K562 (cell line): Measurements from ENCODE around the gene RBBP7. TPM values are rescaled to one million over a fixed set of nuclear protein-coding genes. Genes with fewer than 3 reads are reported as not detected.

ENCODE experiments used
- ATAC-seq: fragments of 200-7000 bp; cut with Tn5 transposase; 3 replicates; pipeline ENCODE4 v1.9.1; 2020; ENCODE audit warnings: moderate library complexity
- BruUV-seq: library from RNA; stranded (reverse); fragments of 400-500 nt; replicated peaks from 2 replicates; lab custom pipeline; 2021; lab: Mats Ljungman, UMichigan
- CTCF ChIA-PET: fragments of 300-600 bp; formaldehyde crosslinking; extraction: SDS; loops from one replicate; lab custom pipeline; 2021; ENCODE audit warnings: low intra/inter-chr PET ratio; lab: Yijun Ruan, JAX
- POLR2A ChIA-PET: fragments of 300-600, 350-650 bp; sonication (Branson Sonifier 250); formaldehyde crosslinking; extraction: SDS; loops from one replicate; lab custom pipeline; 2021; ENCODE audit warnings: antibody characterized with exemption, inconsistent platforms; lab: Yijun Ruan, JAX
- DNase-seq, 4 experiments: peaks; one replicate each; pipeline versions ENCODE4 v3.0.0 to v3.0.0-alpha.2; 2011 to 2018; ENCODE audit warnings: low spot score in 3 of 4, mixed read lengths in 3 of 4; ENCODE audit errors: extremely low read depth in 1 of 4
- FAIRE-seq: peaks from 2 replicates; lab custom pipeline; 2011; peaks lifted over from hg19 to GRCh38; lab: Jason Lieb, UNC
- H2AFZ ChIP-seq: 2 replicates; pipeline ENCODE4 v1.6.0; 2011; ENCODE audit warnings: low read depth, low read length, control low read depth, inconsistent platforms
- H3K27ac ChIP-seq: fragments of 200-600 bp; 3 replicates; pipeline ENCODE4 v1.8.0; 2011; ENCODE audit warnings: low read depth, mild to moderate bottlenecking, control low read depth, inconsistent platforms, low read length, moderate library complexity, mixed read lengths; ENCODE audit errors: extremely low read depth
- H3K27me3 ChIP-seq, 2 experiments: fragments of 300-600 bp in 1 of 2; 2 replicates in 1 of 2; 3 replicates in 1 of 2; pipeline versions ENCODE4 v1.6.0 to v1.8.0; 2011; ENCODE audit warnings: inconsistent platforms in 2 of 2, low read length in 2 of 2, mild to moderate bottlenecking in 1 of 2, mixed read lengths in 1 of 2, moderate library complexity in 1 of 2; ENCODE audit not compliant: control insufficient read depth in 2 of 2, insufficient read depth in 2 of 2
- H3K36me3 ChIP-seq: fragments of 300-600 bp; 3 replicates; pipeline ENCODE4 v1.8.0; 2011; ENCODE audit warnings: mild to moderate bottlenecking, low read length, inconsistent platforms; ENCODE audit not compliant: control insufficient read depth, insufficient read depth
- H3K4me1 ChIP-seq, 2 experiments: fragments of 200-600 bp in 1 of 2; replicated peaks in 1 of 2; 2 replicates in 1 of 2; 3 replicates in 1 of 2; pipeline versions ENCODE4 v1.5.1 to v1.8.0; 2011; ENCODE audit warnings: inconsistent platforms in 2 of 2, low read length in 2 of 2, mild to moderate bottlenecking in 1 of 2, mixed read lengths in 1 of 2, moderate library complexity in 1 of 2; ENCODE audit not compliant: control insufficient read depth in 2 of 2, insufficient read depth in 2 of 2
- H3K4me2 ChIP-seq: 2 replicates; pipeline ENCODE4 v1.6.1; 2011; ENCODE audit warnings: low read length, control low read depth, inconsistent platforms, mixed read lengths; ENCODE audit not compliant: insufficient read depth
- H3K4me3 ChIP-seq: fragments of 200-600 bp; sonication (generic), shearing (Covaris generic); 2 replicates; pipeline ENCODE4 v1.5.1; 2016; ENCODE audit warnings: control low read depth, inconsistent platforms
- H3K79me2 ChIP-seq: fragments of 200-600 bp; 3 replicates; pipeline ENCODE4 v1.8.0; 2011; ENCODE audit warnings: low read length, inconsistent platforms; ENCODE audit not compliant: control insufficient read depth, insufficient read depth
- H3K9ac ChIP-seq, 2 experiments: 2 replicates each; pipeline versions ENCODE4 v1.6.0 to v1.6.1; 2011; ENCODE audit warnings: low read depth in 2 of 2, low read length in 2 of 2, control low read depth in 1 of 2, inconsistent platforms in 1 of 2, mild to moderate bottlenecking in 1 of 2, mixed read lengths in 1 of 2; ENCODE audit not compliant: insufficient read depth in 1 of 2
- H3K9me1 ChIP-seq: one replicate; pipeline ENCODE4 v1.6.0; 2011; ENCODE audit warnings: inconsistent platforms, mild to moderate bottlenecking, low read length, moderate library complexity; ENCODE audit not compliant: control insufficient read depth, insufficient read depth
- H3K9me3 ChIP-seq: replicated peaks from 2 replicates; pipeline ENCODE4 v1.5.1; 2011; ENCODE audit warnings: low read depth, low read length, inconsistent platforms; ENCODE audit not compliant: control insufficient read depth, insufficient read depth
- H4K20me1 ChIP-seq: replicated peaks from 2 replicates; pipeline ENCODE4 v1.6.1; 2011; ENCODE audit warnings: low read length, inconsistent platforms, mixed read lengths; ENCODE audit not compliant: control insufficient read depth, insufficient read depth
- C11orf30 ChIP-seq: fragments of 450-650 bp; IDR thresholded peaks from 2 replicates; pipeline ENCODE4 v1.6.1; 2016; ENCODE audit warnings: low read depth, mild to moderate bottlenecking
- FOSL1 ChIP-seq: fragments of 200-800 bp; sonication (Bioruptor generic); conservative IDR thresholded peaks from 2 replicates; pipeline ENCODE4 v1.6.1; 2016; ENCODE audit warnings: missing genetic modification characterization, missing compliant biosample characterization
- HIVEP1 ChIP-seq: fragments of 250-450 bp; sonication (Bioruptor Pico); IDR thresholded peaks from 2 replicates; pipeline ENCODE4 v1.4.0; 2020; ENCODE audit warnings: mild to moderate bottlenecking
- MAFG ChIP-seq: fragments of 450-650 bp; conservative IDR thresholded peaks from 2 replicates; pipeline ENCODE4 v1.6.1; 2016; ENCODE audit warnings: missing genetic modification characterization, missing compliant biosample characterization
- NR2C2 ChIP-seq, 2 experiments: fragments of 200-800 bp in 1 of 2; sonication (Bioruptor generic) in 1 of 2; sonication (generic) in 1 of 2; formaldehyde crosslinking in 1 of 2; IDR thresholded peaks; 2 replicates each; pipeline versions ENCODE4 v1.6.1 to v1.8.0; 2016 to 2022; ENCODE audit warnings: mild to moderate bottlenecking in 1 of 2, missing compliant biosample characterization in 1 of 2, missing genetic modification characterization in 1 of 2, missing genetic modification reagents in 1 of 2
- PCBP1 ChIP-seq: fragments of 200-400 bp; formaldehyde crosslinking; IDR thresholded peaks from 2 replicates; pipeline ENCODE4 v1.6.1; 2018; ENCODE audit warnings: mild to moderate bottlenecking, low read depth, low read length; ENCODE audit not compliant: poor library complexity, severe bottlenecking
- RFX5 ChIP-seq: IDR thresholded peaks from 2 replicates; pipeline ENCODE4 v1.6.1; 2011; ENCODE audit warnings: low read depth, mild to moderate bottlenecking, improper control_type of control experiment, low read length
- SRSF7 ChIP-seq: fragments of 200-400 bp; formaldehyde crosslinking; optimal IDR thresholded peaks from 2 replicates; pipeline ENCODE3; 2017; ENCODE audit warnings: mild to moderate bottlenecking, low read depth, low read length
- SUPT5H ChIP-seq: fragments of 450-650 bp; IDR thresholded peaks from 2 replicates; pipeline ENCODE4 v1.6.1; 2016
- TBP ChIP-seq: optimal IDR thresholded peaks from 2 replicates; pipeline ENCODE3; 2011; ENCODE audit warnings: low read depth, low read length, improper control_type of control experiment
- TCF7L2 ChIP-seq: fragments of 150-350 bp; IDR thresholded peaks from 2 replicates; pipeline ENCODE4 v1.6.1; 2016; ENCODE audit warnings: low read depth, mild to moderate bottlenecking, low read length, moderate library complexity
- ZNF224 ChIP-seq: sonication (generic); formaldehyde crosslinking; IDR thresholded peaks from 2 replicates; pipeline ENCODE4 v1.8.0; 2022; ENCODE audit warnings: mild to moderate bottlenecking, missing genetic modification reagents
- ZNF316 ChIP-seq: fragments of 450-650 bp; IDR thresholded peaks from 2 replicates; pipeline ENCODE4 v1.6.1; 2016
- ZNF511 ChIP-seq: sonication (generic); formaldehyde crosslinking; IDR thresholded peaks from 2 replicates; pipeline ENCODE4 v1.8.0; 2022; ENCODE audit warnings: mild to moderate bottlenecking, missing genetic modification reagents
- in situ Hi-C: fragments of 300-500 bp; cut with MboI; formaldehyde crosslinking; loops from 4 replicates; pipeline ENCODE4 v1.15.0; 2018; ENCODE audit warnings: inconsistent platforms, mixed read lengths
- intact Hi-C: fragments of 100-400 bp; cut with micrococcal nuclease; formaldehyde crosslinking; loops from 2 replicates; pipeline ENCODE4 v1.14.2; 2022
- polyA plus RNA-seq, 8 experiments: library from polyadenylated mRNA; depleted of rRNA in 4 of 8; stranded (reverse) in 5 of 8; unstranded in 3 of 8; fragments of >200 nt; fragmentation: Nextera tagmentation in 2 of 8; fragmentation: Illumina TruSeq in 1 of 8; extraction: Ambion mirVana in 2 of 8; extraction: Trizol in 1 of 8; gene quantifications; 2 replicates each; pipeline versions ENCODE4 v1.2.1 to v1.2.3, GENCODE V29; 2011 to 2014; ENCODE audit warnings: inconsistent platforms in 1 of 8, missing spikeins in 1 of 8
- total RNA-seq, 7 experiments: library from RNA; depleted of rRNA in 6 of 7; stranded (reverse); fragments of >200 nt in 6 of 7; fragmentation: Illumina TruSeq in 2 of 7; extraction: Trizol in 2 of 7; gene quantifications; 2 replicates each; pipeline versions ENCODE4 v1.2.1 to v1.2.3, GENCODE V29; 2011 to 2021; ENCODE audit warnings: low replicate concordance in 1 of 7

Gene RBBP7
- total and polyA plus RNA-seq, 9 of the 15 experiments (the other 6 are each of a cell fraction or from before 2014, with no cell fraction given): 79.0 to 364 (median 182) TPM

GRCh38 chrX:16870095-16870861 lies at the start of gene RBBP7 (continued):
- TF ChIP-seq PCBP1 (peak; percentile 21), SUPT5H (peak; percentile 89), FOSL1 (tag) (0 out of 2 replicates have a peak, but pooled peaks have one; percentile 18), NR2C2 (CRISPR knock-in tag; IDR thresholded peaks at IDR 0.05) (no peak), NR2C2 (tag; IDR thresholded peaks at IDR 0.05) (peak; percentile 29; the same call in 1 of the 2 replicates)

GRCh38 chrX:16918979-16919378 lies 48.8 kb upstream of the RBBP7 start:
- Histone ChIP-seq H4K20me1 (no peaks in the 10 kb centered on the region), H3K4me1 (no peaks in the 10 kb centered on the region), H2AFZ (no peak overlapping the region), H3K4me2 (no peak overlapping the region), H3K27ac (no peak overlapping the region), H3K9me3 (no peaks in the 10 kb centered on the region), H3K4me3 (no peak overlapping the region), H3K27me3 (peaks cover 0 to 4% of the 10 kb centered on the region in 2 experiments; a peak in 2 of 5 replicates), H3K9me1 (no peaks in the 10 kb centered on the region), H3K9ac (no peak overlapping the region), H3K36me3 (no peaks in the 10 kb centered on the region), H3K79me2 (no peaks in the 10 kb centered on the region)
- ChIA-PET CTCF (no interaction called here), POLR2A (no interaction called here)
- DNase-seq (no peak), FAIRE-seq (no peak), ATAC-seq (no peak)
- BruUV-seq: no TSS peak
- in situ Hi-C loops: no loop called here
- TF ChIP-seq C11orf30: peak; percentile 42; the same call in 1 of the 2 replicates
- no peak for TF ChIP-seq TBP
- TF ChIP-seq TCF7L2: no peak
- peak; percentile 64; the same call in 1 of the 2 replicates for TF ChIP-seq ZNF316
- TF ChIP-seq ZNF224 (CRISPR knock-in tag): no peak
- TF ChIP-seq MAFG (tag): peak; percentile 51; the same call in 1 of the 2 replicates
- TF ChIP-seq HIVEP1 (CRISPR knock-in tag): no peak
- no peak for TF ChIP-seq RFX5
- TF ChIP-seq SRSF7: no peak
- TF ChIP-seq ZNF511 (CRISPR knock-in tag): no peak
- intact Hi-C loops: no loop called here
